Muscle of leg (tissue), 11 donors: ENCODE measurements around the gene MON2. TPM values are rescaled to one million over a fixed set of nuclear protein-coding genes. Genes with fewer than 3 reads are reported as not detected.
"Not testable (repeated sequence)": the region's sequence is repeated elsewhere in the genome, so short reads cannot be mapped to it uniquely, and the experiment has no call there.

Experiments
- DNase-seq: peaks from one replicate; pipeline ENCODE4 v3.0.0; 2013
- H3K27ac ChIP-seq: one replicate; pipeline ENCODE4 v1.5.1; 2013; ENCODE audit warnings: mild to moderate bottlenecking, low read length, control low read depth
- H3K27me3 ChIP-seq: one replicate; pipeline ENCODE4 v1.6.1; 2013; ENCODE audit warnings: low read length; ENCODE audit not compliant: control insufficient read depth, insufficient read depth
- H3K36me3 ChIP-seq: one replicate; pipeline ENCODE4 v1.6.1; 2013; ENCODE audit warnings: low read length; ENCODE audit not compliant: control insufficient read depth, insufficient read depth
- H3K4me1 ChIP-seq: one replicate; pipeline ENCODE4 v1.6.1; 2013; ENCODE audit warnings: low read length; ENCODE audit not compliant: control insufficient read depth, insufficient read depth
- H3K4me3 ChIP-seq: one replicate; pipeline ENCODE4 v1.5.1; 2013; ENCODE audit warnings: low read length, control low read depth
- H3K9me3 ChIP-seq: replicated peaks from 2 replicates; pipeline ENCODE4 v1.6.1; 2013; ENCODE audit warnings: low read depth, low read length; ENCODE audit not compliant: control insufficient read depth
- WGBS: methylation state at CpG from one replicate; pipeline ENCODE4 v1.1.5; 2013; ENCODE audit warnings: missing lambda C conversion rate; ENCODE audit not compliant: insufficient coverage; 5-methylcytosine and 5-hydroxymethylcytosine counted together
- polyA plus RNA-seq, 8 donors: library from polyadenylated mRNA; unstranded; fragments of 120-200 nt; gene quantifications; one replicate each; pipeline versions ENCODE4 v1.2.1 to v1.2.3, GENCODE V29; 2013; ENCODE audit warnings: inconsistent platforms in 1 of 8, low replicate concordance in 1 of 8; ENCODE audit not compliant: insufficient read length in 8 of 8, insufficient read depth in 1 of 8
- total RNA-seq: library from RNA; stranded (reverse); fragments of 120-200 nt; gene quantifications from one replicate; pipeline ENCODE4 v1.2.4, GENCODE V29; 2013

Gene MON2
- total and polyA plus RNA-seq, 9 donors = 30.7 to 43.5 (median 32.6) TPM

DNA sequence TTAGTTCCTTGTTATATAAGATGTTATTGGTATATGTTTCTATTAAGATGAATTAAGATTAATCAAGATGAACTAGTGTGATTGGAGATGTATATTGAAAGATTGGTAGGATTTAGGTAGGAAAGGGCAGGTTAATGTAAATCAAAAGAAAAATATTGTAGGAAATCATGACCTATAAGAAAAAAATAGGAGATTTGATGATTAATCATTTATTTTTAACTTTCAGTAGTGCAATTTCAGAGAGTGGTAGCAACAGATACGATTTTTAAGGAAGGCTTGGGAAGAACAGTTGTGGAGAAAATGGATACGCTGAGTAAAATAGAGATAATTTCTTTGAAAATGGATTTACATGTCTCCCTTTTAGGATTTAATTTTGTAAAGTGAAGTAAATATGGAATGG lies 73.7 kb downstream of the MON2 start:
- no peaks in the 10 kb centered on the region for H3K4me1 ChIP-seq
- no peak for DNase-seq
- H3K27ac ChIP-seq = no peak overlapping the region
- H3K9me3 ChIP-seq = no peaks in the 10 kb centered on the region
- peaks cover 20% of the 10 kb centered on the region for H3K36me3 ChIP-seq
- no peak overlapping the region for H3K4me3 ChIP-seq
- no CpG with 5 or more reads among the region's 2 CpGs for WGBS
- no peaks in the 10 kb centered on the region for H3K27me3 ChIP-seq

DNA sequence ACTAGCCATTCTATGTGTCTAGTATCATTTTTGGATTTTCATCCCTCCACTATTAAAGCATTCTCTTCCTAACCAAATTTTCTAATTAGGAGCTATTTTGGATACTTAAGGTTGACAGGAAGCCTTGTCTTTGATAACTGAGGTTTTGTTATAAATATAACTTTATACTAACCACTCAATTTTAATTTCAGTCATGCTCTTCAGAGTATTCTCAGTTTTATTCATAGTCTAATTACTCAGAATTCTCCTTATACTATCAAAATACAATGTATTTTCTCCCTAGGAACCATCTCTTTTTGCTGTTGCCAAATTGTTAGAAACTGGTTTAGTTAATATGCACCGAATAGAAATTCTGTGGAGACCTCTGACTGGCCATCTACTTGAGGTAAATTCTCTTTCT lies 76.2 kb downstream of the MON2 start:
- no peak for DNase-seq
- no peak overlapping the region for H3K4me3 ChIP-seq
- H3K27me3 ChIP-seq = no peaks in the 10 kb centered on the region
- H3K36me3 ChIP-seq = peaks cover 20% of the 10 kb centered on the region
- no peaks in the 10 kb centered on the region for H3K9me3 ChIP-seq
- no CpG with 5 or more reads among the region's 1 CpG for WGBS
- no peaks in the 10 kb centered on the region for H3K4me1 ChIP-seq
- H3K27ac ChIP-seq = no peak overlapping the region

DNA sequence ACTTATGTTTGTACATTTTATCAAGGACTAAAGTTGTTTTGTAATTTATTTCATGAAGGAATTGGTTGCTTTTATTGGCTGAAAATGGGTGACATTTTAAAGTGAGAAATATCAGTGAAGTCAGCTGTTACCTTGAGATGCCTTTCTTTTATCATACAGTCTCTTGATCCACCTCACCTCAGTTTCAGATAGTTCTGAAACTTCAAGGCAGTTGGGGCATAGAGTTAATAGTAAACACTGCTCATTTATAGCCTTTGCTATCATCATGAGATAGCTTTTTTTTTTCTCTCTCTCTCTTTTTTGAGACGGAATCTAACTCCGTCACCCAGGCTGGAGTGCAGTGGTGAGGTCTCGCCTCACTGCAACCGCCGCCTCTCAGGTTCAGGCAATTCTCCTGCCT lies 76.7 kb downstream of the MON2 start:
- no peaks in the 10 kb centered on the region for H3K4me1 ChIP-seq
- peaks cover 25% of the 10 kb centered on the region for H3K36me3 ChIP-seq
- H3K9me3 ChIP-seq = no peaks in the 10 kb centered on the region
- H3K27me3 ChIP-seq = no peaks in the 10 kb centered on the region
- no CpG with 5 or more reads among the region's 5 CpGs for WGBS
- H3K27ac ChIP-seq = no peak overlapping the region
- no peak overlapping the region for H3K4me3 ChIP-seq
- DNase-seq = no peak

DNA sequence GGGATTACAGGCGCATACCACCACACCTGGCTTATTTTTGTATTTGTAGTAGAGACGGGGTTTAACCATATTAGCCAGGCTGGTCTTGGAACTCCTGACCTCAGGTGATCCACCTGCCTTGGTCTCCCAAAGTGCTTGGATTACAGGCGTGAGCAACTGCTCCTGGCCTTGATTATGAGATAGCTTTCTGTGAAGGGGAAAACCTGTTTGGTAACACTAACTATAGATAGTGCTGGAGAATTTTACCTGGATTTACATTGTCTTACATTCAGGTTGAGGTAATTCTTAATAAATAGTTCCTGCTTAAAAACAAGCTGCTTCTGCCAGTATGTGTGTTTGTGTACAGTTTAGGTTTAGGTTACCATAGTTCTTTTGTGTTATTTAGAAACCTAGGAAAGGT lies 77.1 kb downstream of the MON2 start:
- no peak overlapping the region for H3K4me3 ChIP-seq
- 88% methylated on average over 2 of the region's 3 CpGs for WGBS
- no peak for DNase-seq

DNA sequence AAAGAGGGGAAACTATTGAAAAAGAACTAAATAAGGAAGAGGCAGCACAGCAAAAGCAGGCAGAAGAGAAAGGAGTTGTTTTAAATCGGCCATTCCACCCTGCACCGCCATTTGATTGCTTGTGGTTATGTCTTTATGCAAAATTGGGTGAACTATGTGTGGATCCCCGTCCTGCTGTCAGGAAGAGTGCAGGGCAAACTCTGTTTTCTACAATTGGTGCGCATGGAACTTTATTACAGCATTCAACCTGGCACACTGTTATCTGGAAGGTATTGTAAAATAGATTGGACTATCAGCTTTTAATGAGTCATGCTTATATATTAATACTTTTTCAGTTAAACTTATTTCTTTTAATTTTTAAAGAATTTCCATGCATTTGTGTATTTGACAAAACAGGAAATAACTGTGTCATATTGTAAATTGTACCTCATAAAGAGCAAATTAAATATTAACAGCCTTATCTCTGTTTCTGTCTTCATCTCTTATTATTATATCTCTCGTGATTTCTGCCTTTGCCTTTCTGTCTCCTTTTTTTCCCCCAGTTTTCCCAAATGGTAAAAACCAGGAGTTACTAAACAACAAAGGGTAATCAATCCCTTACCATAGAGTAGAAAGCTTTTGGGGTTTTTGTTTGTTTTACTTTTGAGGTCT lies 86.4 kb downstream of the MON2 start:
- 100% methylated on average over 1 of the region's 5 CpGs for WGBS
- no peak overlapping the region for H3K4me3 ChIP-seq
- H3K9me3 ChIP-seq = no peaks in the 10 kb centered on the region
- no peak overlapping the region for H3K27ac ChIP-seq
- peaks cover 38% of the 10 kb centered on the region for H3K36me3 ChIP-seq
- H3K27me3 ChIP-seq = no peaks in the 10 kb centered on the region
- no peaks in the 10 kb centered on the region for H3K4me1 ChIP-seq
- no peak for DNase-seq

More for the DNA sequence above, 77.1 kb downstream of the MON2 start:
- no peaks in the 10 kb centered on the region for H3K4me1 ChIP-seq
- H3K36me3 ChIP-seq = peaks cover 25% of the 10 kb centered on the region
- H3K9me3 ChIP-seq = no peaks in the 10 kb centered on the region
- no peak overlapping the region for H3K27ac ChIP-seq
- H3K27me3 ChIP-seq = no peaks in the 10 kb centered on the region

DNA sequence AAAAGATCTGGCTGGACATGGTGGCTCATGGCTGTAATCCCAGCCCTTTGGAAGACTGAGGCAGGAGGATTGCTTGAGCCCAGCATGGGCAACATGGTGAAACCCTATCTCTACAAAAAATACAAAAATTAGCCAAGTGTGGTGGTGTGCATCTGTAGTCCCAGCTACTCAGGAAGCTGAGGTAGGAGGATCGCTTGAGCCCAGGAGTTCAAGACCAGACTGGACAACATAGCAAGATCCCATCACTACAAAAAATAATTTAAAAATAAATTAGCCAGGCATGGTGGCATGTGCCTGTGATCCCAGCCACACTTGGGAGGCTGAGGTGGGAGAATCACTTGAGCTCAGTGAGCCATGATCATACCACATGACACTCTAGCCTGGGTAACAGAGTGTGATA lies 92.7 kb downstream of the MON2 start:
- H3K36me3 ChIP-seq = peaks cover 20% of the 10 kb centered on the region
- WGBS = no CpG with 5 or more reads among the region's 1 CpG

DNA sequence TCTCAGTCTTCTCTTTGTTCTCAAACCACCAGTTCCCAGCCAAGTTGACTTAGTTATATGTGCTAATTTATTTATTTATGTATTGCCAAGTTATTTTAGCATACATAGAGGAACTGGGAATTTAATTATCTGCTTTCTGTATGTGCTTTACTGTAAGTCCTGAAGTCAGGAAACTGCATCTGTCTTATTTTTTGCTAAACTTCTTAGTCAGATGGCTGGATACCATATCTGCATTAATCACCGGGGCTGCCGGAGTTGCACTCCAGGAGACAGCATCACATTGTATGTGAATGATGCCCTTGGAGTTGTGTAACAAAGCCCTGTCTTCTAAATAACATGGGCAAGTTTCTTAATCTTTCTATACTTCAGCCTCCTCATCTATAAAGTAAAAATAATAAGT lies 96.2 kb downstream of the MON2 start:
- whole genome bisulfite sequencing = no CpG with 5 or more reads among the region's 2 CpGs
- Histone ChIP-seq H3K27me3 (no peaks in the 10 kb centered on the region), H3K36me3 (peaks cover 14% of the 10 kb centered on the region), H3K9me3 (no peaks in the 10 kb centered on the region), H3K4me3 (no peak overlapping the region), H3K27ac (no peak overlapping the region), H3K4me1 (no peaks in the 10 kb centered on the region)
- DNase-seq = no peak

More for the DNA sequence above, 92.7 kb downstream of the MON2 start:
- H3K27ac ChIP-seq, H3K27me3 ChIP-seq, H3K4me1 ChIP-seq, H3K4me3 ChIP-seq, DNase-seq, H3K9me3 ChIP-seq: not testable (repeated sequence)

DNA sequence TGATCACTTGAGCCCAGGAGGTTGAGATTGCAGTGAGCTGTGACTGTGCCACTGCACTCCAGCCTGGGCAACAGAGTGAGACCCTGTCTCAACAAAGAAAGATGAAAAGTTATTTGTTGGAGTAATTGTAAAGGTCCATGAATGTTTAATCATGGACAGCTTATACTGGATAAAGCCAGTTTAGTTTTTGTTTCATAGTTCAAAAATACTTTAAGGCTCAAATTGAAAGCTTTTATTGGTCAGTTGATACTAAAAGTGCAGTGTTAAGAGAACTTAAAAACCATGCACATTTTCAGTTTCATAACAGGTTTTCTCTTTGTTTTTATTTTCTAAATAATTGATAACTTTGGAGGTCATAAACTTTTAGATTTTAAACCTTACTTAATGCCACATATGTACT lies 108.4 kb downstream of the MON2 start:
- H3K4me3 ChIP-seq = no peak overlapping the region
- DNase-seq = no peak
- H3K9me3 ChIP-seq = no peaks in the 10 kb centered on the region
- H3K27me3 ChIP-seq = no peaks in the 10 kb centered on the region
- no peaks in the 10 kb centered on the region for H3K4me1 ChIP-seq
- no peak overlapping the region for H3K27ac ChIP-seq
- H3K36me3 ChIP-seq = peaks cover 7% of the 10 kb centered on the region

DNA sequence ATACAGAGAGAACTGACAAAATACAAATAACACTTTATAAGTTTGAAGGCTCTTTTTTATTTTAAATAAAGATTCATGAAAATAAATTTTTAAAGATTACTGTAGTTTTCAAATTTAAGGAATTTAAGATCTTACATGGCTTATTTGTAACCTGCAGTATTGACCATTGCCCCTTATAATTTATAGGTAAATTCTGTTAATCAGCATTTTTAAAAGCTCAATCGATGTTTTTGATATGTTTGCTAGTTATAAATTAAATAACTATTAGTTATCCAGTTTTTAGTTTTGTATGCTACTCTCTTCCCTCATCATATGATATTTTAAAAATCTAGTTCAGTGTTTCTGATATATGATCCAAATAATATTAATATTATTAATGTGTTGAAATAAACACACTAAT lies 109.9 kb downstream of the MON2 start:
- Histone ChIP-seq H3K4me3 (no peak overlapping the region), H3K9me3 (no peaks in the 10 kb centered on the region), H3K27me3 (no peaks in the 10 kb centered on the region), H3K36me3 (peaks cover 7% of the 10 kb centered on the region), H3K4me1 (no peaks in the 10 kb centered on the region), H3K27ac (no peak overlapping the region)
- WGBS = no CpG with 5 or more reads among the region's 1 CpG
- no peak for DNase-seq

DNA sequence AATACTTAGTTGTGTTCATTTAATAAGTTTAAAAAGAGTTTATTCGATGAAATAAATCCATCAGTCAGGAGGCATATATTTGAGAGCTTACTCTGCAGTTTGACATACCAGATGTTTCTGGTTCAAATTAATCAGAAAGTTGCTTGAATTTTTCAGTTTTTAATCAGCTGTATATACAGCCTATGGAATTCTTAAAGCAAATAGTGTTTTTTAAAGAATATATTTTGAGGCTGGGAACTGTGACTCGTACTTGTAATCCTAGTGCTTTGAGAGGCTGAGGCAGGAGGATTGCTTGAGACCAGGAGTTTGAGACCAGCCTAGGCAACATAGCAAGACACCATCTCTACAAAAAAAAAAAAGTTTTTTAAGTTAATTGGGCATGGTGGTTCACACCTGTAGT lies 112.1 kb downstream of the MON2 start:
- Histone ChIP-seq H3K4me1 (no peaks in the 10 kb centered on the region), H3K27me3 (no peaks in the 10 kb centered on the region), H3K36me3 (peaks cover 4% of the 10 kb centered on the region), H3K27ac (no peak overlapping the region), H3K4me3 (no peak overlapping the region), H3K9me3 (no peaks in the 10 kb centered on the region)
- WGBS = no CpG with 5 or more reads among the region's 2 CpGs
- DNase-seq = no peak
